ENCODE data around the gene GPR37.

GRCh38 chr7:124785994-124786393 is 20.4 kb upstream of the GPR37 start:
- TF ChIP-seq EZH2 (IDR thresholded peaks at IDR 0.05; ENCODE audit: borderline replicate concordance, control insufficient read depth, low read depth, low read length) (no peak), SRF (IDR thresholded peaks at IDR 0.05; ENCODE audit: low read depth in 2 of 2, low read length in 2 of 2) (no peak), BMI1 (IDR thresholded peaks at IDR 0.05; ENCODE audit: borderline replicate concordance) (no peak), EP300 (IDR thresholded peaks at IDR 0.05; ENCODE audit: borderline replicate concordance in 1 of 2, control insufficient read depth in 1 of 2, low read depth in 2 of 2, low read length in 2 of 2) (no peak), SREBF2 (IDR thresholded peaks at IDR 0.05; ENCODE audit: low read length) (no peak)

Data from GM12878 (cell line).